DOHH2 (cell line): ENCODE results near the gene TEX30.

ENCODE experiments used
- CTCF ChIP-seq: fragments of 200-600 bp; sonication (generic); IDR thresholded peaks from one replicate; pipeline ENCODE4 v1.5.1; 2014; ENCODE audit warnings: antibody characterized with exemption, mild to moderate bottlenecking, low read depth, low read length; ENCODE audit not compliant: poor library complexity, severe bottlenecking
- EZH2phosphoT487 ChIP-seq: fragments of 200-600 bp; sonication (generic); IDR thresholded peaks from 2 replicates; pipeline ENCODE4 v1.6.1; 2017; ENCODE audit warnings: borderline replicate concordance, mild to moderate bottlenecking, antibody characterized with exemption, low read length, moderate library complexity, mixed read lengths

GRCh38 chr13:102772042-102772425 lies 1.6 kb downstream of the TEX30 start:
- no peak for TF ChIP-seq CTCF
- TF ChIP-seq EZH2phosphoT487, result no peak
